ENCODE results near the gene RNF44. TPM values are rescaled to one million over a fixed set of nuclear protein-coding genes. Genes with fewer than 3 reads are reported as not detected.

Gene RNF44
- total RNA-seq, 1 experiment from 2014 or later, result 172 TPM

GRCh38 chr5:176543428-176544182 lies 6.4 kb upstream of the RNF44 start:
- whole genome bisulfite sequencing (ENCODE audit: extremely low coverage, insufficient read length, low lambda C conversion rate), result no CpG with 5 or more reads among the region's 63 CpGs
- H2BK15ac ChIP-seq (ENCODE audit: low read depth, low read length), result no peak overlapping the region

More at GRCh38 chr5:176543428-176544182, 6.4 kb upstream of the RNF44 start:
- Histone ChIP-seq H3K4me1 (ENCODE audit: insufficient read depth, low read length) (peaks cover 13% of the 10 kb centered on the region; the same call in 1 of the 2 replicates), H4K5ac (ENCODE audit: insufficient read length, low read depth, low read length) (no peak overlapping the region), H4K20me1 (ENCODE audit: control insufficient read depth, insufficient read depth, insufficient read length) (peaks cover 2% of the 10 kb centered on the region), H2BK12ac (ENCODE audit: insufficient read length, low read depth, low read length) (no peak overlapping the region), H2AFZ (ENCODE audit: low read length) (no peak overlapping the region), H3K14ac (ENCODE audit: insufficient read depth, low read length) (no peak overlapping the region), H3K56ac (ENCODE audit: insufficient read length, low read depth, low read length) (no peak overlapping the region), H3K9me3 (ENCODE audit: control insufficient read depth, low read depth, low read length) (no peaks in the 10 kb centered on the region), H3K23ac (ENCODE audit: insufficient read length, low read depth, low read length) (no peak overlapping the region), H3K79me1 (ENCODE audit: insufficient read depth, low read depth, low read length, poor library complexity, severe bottlenecking) (no peaks in the 10 kb centered on the region), H2BK5ac (ENCODE audit: insufficient read length, low read length) (no peak overlapping the region), H3K18ac (ENCODE audit: insufficient read length, low read depth, low read length) (no peak overlapping the region), H2BK20ac (ENCODE audit: low read depth, low read length, poor library complexity, severe bottlenecking) (no peak overlapping the region), H2AK5ac (ENCODE audit: insufficient read length, low read length) (no peak overlapping the region), H4K91ac (ENCODE audit: insufficient read length, low read depth, low read length) (no peak overlapping the region), H4K8ac (replicated peaks; ENCODE audit: insufficient read length, low read depth, low read length) (no peak overlapping the region), H3K27ac (ENCODE audit: insufficient read length, low read depth, low read length) (no peak overlapping the region), H3K79me2 (ENCODE audit: insufficient read depth, low read length) (no peaks in the 10 kb centered on the region), H3K27me3 (ENCODE audit: insufficient read depth, low read length) (no peaks in the 10 kb centered on the region), H3K4me2 (ENCODE audit: insufficient read depth, insufficient read length, low read length) (peak overlapping the region; percentile 36), H2BK120ac (ENCODE audit: low read depth, low read length, poor library complexity, severe bottlenecking) (no peak overlapping the region), H3T11ph (ENCODE audit: low read length) (no peak overlapping the region), H3K4ac (ENCODE audit: low read depth, low read length) (no peak overlapping the region), H3K23me2 (ENCODE audit: insufficient read length, low read depth, low read length, poor library complexity, severe bottlenecking) (peaks cover 12% of the 10 kb centered on the region), H3K9ac (ENCODE audit: extremely low read depth, insufficient read length, low read length) (peak overlapping the region; percentile 31)
- Mint-ChIP-seq H3K27me3 (ENCODE audit: low read depth) (peaks cover 3% of the 10 kb centered on the region; the same call in 1 of the 2 replicates), H3K36me3 (ENCODE audit: insufficient read depth in 1 of 3, low read depth in 3 of 3) (peaks cover 0 to 2% (median 2%) of the 10 kb centered on the region in 3 experiments; a peak in 3 of 7 replicates), H3K27ac (peak overlapping the region; percentile 58 to 96 (median 82); a peak in 5 of 7 replicates), H3K9me3 (no peaks in the 10 kb centered on the region), H3K4me1 (peaks cover 40 to 44% of the 10 kb centered on the region in 2 experiments), H3K4me3 (peak overlapping the region; percentile 82 to 94)
- no peak for TF ChIP-seq CTCF (conservative IDR thresholded peaks at IDR 0.05)
- peak; percentile 73 for DNase-seq

Measured in H9 (cell line).